Measurements from ENCODE around the gene NOL12. TPM values are rescaled to one million over a fixed set of nuclear protein-coding genes. Genes with fewer than 3 reads are reported as not detected.

NOL12 gene
- total RNA-seq, 1 donor from 2014 or later, result 12.1 TPM

GRCh38 chr22:37725551-37726240 is 39.6 kb downstream of the NOL12 start:
- no peaks in the 10 kb centered on the region for H3K27me3 Mint-ChIP-seq (ENCODE audit: low read depth)
- H3K9me3 Mint-ChIP-seq (ENCODE audit: low read depth), result no peaks in the 10 kb centered on the region
- no peak for DNase-seq (ENCODE audit: low spot score)
- H3K27ac Mint-ChIP-seq (ENCODE audit: unreplicated experiment), result no peak overlapping the region
- H3K4me1 Mint-ChIP-seq (ENCODE audit: low read depth), result no peaks in the 10 kb centered on the region
- peaks cover 7% of the 10 kb centered on the region for H3K36me3 Mint-ChIP-seq (ENCODE audit: low read depth)
- no peak overlapping the region for H3K4me3 Mint-ChIP-seq (ENCODE audit: unreplicated experiment)
- TF ChIP-seq CTCF (IDR thresholded peaks at IDR 0.05), result no peak

DNA sequence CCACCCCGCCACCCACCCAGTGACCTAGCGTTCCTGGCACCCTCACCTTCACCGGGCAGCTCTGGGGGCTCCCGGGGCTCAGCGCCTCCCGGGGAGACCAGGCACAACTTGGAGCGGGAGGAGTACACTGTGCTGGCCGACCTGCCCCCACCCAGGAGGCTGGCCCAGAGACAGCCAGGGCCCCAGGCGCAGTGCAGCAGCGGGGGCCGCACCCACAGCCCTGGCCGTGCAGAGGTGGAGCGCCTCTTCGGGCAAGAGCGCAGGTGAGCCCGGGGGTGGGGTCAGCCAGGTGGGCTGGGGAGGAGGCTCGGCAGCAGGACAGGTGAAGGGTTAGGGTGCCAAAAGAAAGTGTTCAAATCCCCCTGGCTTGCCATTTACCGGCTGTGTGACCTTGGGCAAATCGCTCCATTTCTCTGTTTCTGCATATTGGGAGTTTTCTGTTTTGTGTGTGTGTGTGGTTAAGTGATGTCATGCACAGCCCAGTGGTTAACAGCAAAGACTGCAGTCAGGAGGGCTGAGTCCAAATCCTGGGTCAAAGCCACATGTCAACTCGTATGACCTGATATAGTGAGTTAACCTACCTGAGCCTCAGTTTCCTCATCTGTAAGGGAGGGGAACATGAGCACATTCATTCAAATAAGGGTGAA is 40.2 kb downstream of the NOL12 start:
- Mint-ChIP-seq H3K9me3 (ENCODE audit: low read depth) (no peaks in the 10 kb centered on the region), H3K36me3 (ENCODE audit: low read depth) (peaks cover 7% of the 10 kb centered on the region), H3K4me3 (ENCODE audit: unreplicated experiment) (no peak overlapping the region), H3K27ac (ENCODE audit: unreplicated experiment) (no peak overlapping the region), H3K27me3 (ENCODE audit: low read depth) (no peaks in the 10 kb centered on the region), H3K4me1 (ENCODE audit: low read depth) (no peaks in the 10 kb centered on the region)
- peak; percentile 38 for TF ChIP-seq CTCF (IDR thresholded peaks at IDR 0.05)
- no peak for DNase-seq (ENCODE audit: low spot score)

GRCh38 chr22:37728620-37729019 is 42.5 kb downstream of the NOL12 start:
- Mint-ChIP-seq H3K4me3 (ENCODE audit: unreplicated experiment) (no peak overlapping the region), H3K27ac (ENCODE audit: unreplicated experiment) (no peak overlapping the region), H3K36me3 (ENCODE audit: low read depth) (peaks cover 7% of the 10 kb centered on the region), H3K27me3 (ENCODE audit: low read depth) (no peaks in the 10 kb centered on the region), H3K4me1 (ENCODE audit: low read depth) (no peaks in the 10 kb centered on the region), H3K9me3 (ENCODE audit: low read depth) (no peaks in the 10 kb centered on the region)
- no peak for DNase-seq (ENCODE audit: low spot score)
- TF ChIP-seq CTCF (IDR thresholded peaks at IDR 0.05), result no peak

- Mint-ChIP-seq H3K36me3 (ENCODE audit: low read depth) (no peaks in the 10 kb centered on the region), H3K27ac (ENCODE audit: unreplicated experiment) (no peak overlapping the region), H3K27me3 (ENCODE audit: low read depth) (no peaks in the 10 kb centered on the region), H3K4me1 (ENCODE audit: low read depth) (no peaks in the 10 kb centered on the region), H3K4me3 (ENCODE audit: unreplicated experiment) (no peak overlapping the region), H3K9me3 (ENCODE audit: low read depth) (no peaks in the 10 kb centered on the region)
- no peak for DNase-seq (ENCODE audit: low spot score)
- TF ChIP-seq CTCF (IDR thresholded peaks at IDR 0.05), result peak; percentile 24
These were observed 45.8 kb downstream of the NOL12 start for GRCh38 chr22:37731804-37732471.
